Caco-2 (cell line): ENCODE data around the gene GRIN2A. TPM values are rescaled to one million over a fixed set of nuclear protein-coding genes. Genes with fewer than 3 reads are reported as not detected.
A peak's percentile ranks its signal among the peaks of the same experiment; 100 is the strongest.

Experiments used
- BruUV-seq: library from RNA; stranded (reverse); fragments of 400-500 nt; replicated peaks from 2 replicates; lab custom pipeline; 2021; lab: Mats Ljungman, UMichigan
- CTCF ChIA-PET: fragments of 300-600 bp; sonication (Branson Sonifier 250); formaldehyde crosslinking; loops from one replicate; lab custom pipeline; 2022; ENCODE audit warnings: antibody characterized with exemption; lab: Charles Lee
- POLR2A ChIA-PET: fragments of 300-600 bp; sonication (Branson Sonifier 250); formaldehyde crosslinking; loops from one replicate; lab custom pipeline; 2022; ENCODE audit warnings: antibody characterized with exemption; lab: Charles Lee
- DNase-seq, 2 experiments: peaks; one replicate each; pipeline versions ENCODE4 v3.0.0 to v3.0.0-alpha.2; 2020 to 2022
- H3K27me3 ChIP-seq: replicated peaks from 2 replicates; pipeline ENCODE4 v1.6.0; 2011; ENCODE audit warnings: low read length; ENCODE audit not compliant: control insufficient read depth, insufficient read depth
- H3K36me3 ChIP-seq: 2 replicates; pipeline ENCODE4 v1.5.1; 2011; ENCODE audit warnings: low read length; ENCODE audit not compliant: control insufficient read depth, insufficient read depth
- H3K4me1 ChIP-seq: fragments of 250-450 bp; sonication (Bioruptor Pico); 2 replicates; pipeline ENCODE4 v1.5.1; 2020; ENCODE audit warnings: mild to moderate bottlenecking
- H3K4me3 ChIP-seq: 2 replicates; pipeline ENCODE4 v1.5.1; 2011; ENCODE audit warnings: low read depth, mild to moderate bottlenecking, control low read depth, low read length
- H3K9me3 ChIP-seq: fragments of 250-450 bp; sonication (Bioruptor Pico); 2 replicates; pipeline ENCODE4 v1.5.1; 2020; ENCODE audit warnings: mild to moderate bottlenecking, moderate library complexity
- H3K27ac Mint-ChIP-seq: one replicate; pipeline ENCODE4 v1.8.0; 2022; ENCODE audit warnings: mixed read lengths; ENCODE audit not compliant: unreplicated experiment
- H3K27me3 Mint-ChIP-seq: one replicate; pipeline ENCODE4 v1.8.0; 2022; ENCODE audit warnings: mixed read lengths; ENCODE audit not compliant: insufficient read depth, unreplicated experiment
- H3K36me3 Mint-ChIP-seq: one replicate; pipeline ENCODE4 v1.8.0; 2022; ENCODE audit warnings: mild to moderate bottlenecking, mixed read lengths; ENCODE audit not compliant: insufficient read depth, unreplicated experiment
- H3K4me1 Mint-ChIP-seq: one replicate; pipeline ENCODE4 v1.8.0; 2022; ENCODE audit warnings: low read depth, mixed read lengths; ENCODE audit not compliant: unreplicated experiment
- H3K4me3 Mint-ChIP-seq: one replicate; pipeline ENCODE4 v1.8.0; 2022; ENCODE audit warnings: mild to moderate bottlenecking, moderate library complexity, mixed read lengths; ENCODE audit not compliant: unreplicated experiment
- H3K9me3 Mint-ChIP-seq: one replicate; pipeline ENCODE4 v1.8.0; 2022; ENCODE audit warnings: mixed read lengths; ENCODE audit not compliant: unreplicated experiment
- intact Hi-C: fragments of 100-400 bp; cut with micrococcal nuclease; formaldehyde crosslinking; loops from one replicate; pipeline ENCODE4 v1.10.0; 2022; ENCODE audit not compliant: unreplicated experiment
- total RNA-seq: library from RNA; stranded (reverse); gene quantifications from 2 replicates; pipeline ENCODE4 v1.2.3, GENCODE V29; 2022
- TF ChIP-seq, protein P1 (sequence below), 2 experiments: fragments of 200-600 bp in 1 of 2; IDR thresholded peaks; 1 replicate in 1 of 2; 2 replicates in 1 of 2; pipeline versions ENCODE4 v1.5.1 to v1.8.0; 2011 to 2022; ENCODE audit warnings: antibody characterized with exemption in 1 of 2, control low read depth in 1 of 2, inconsistent platforms in 1 of 2, low read depth in 1 of 2, low read length in 1 of 2, mild to moderate bottlenecking in 1 of 2, moderate library complexity in 1 of 2; ENCODE audit not compliant: insufficient read depth in 1 of 2, severe bottlenecking in 1 of 2, unreplicated experiment in 1 of 2

The GRIN2A gene
- total RNA-seq, 1 experiment from 2014 or later, result 0.54 TPM

DNA sequence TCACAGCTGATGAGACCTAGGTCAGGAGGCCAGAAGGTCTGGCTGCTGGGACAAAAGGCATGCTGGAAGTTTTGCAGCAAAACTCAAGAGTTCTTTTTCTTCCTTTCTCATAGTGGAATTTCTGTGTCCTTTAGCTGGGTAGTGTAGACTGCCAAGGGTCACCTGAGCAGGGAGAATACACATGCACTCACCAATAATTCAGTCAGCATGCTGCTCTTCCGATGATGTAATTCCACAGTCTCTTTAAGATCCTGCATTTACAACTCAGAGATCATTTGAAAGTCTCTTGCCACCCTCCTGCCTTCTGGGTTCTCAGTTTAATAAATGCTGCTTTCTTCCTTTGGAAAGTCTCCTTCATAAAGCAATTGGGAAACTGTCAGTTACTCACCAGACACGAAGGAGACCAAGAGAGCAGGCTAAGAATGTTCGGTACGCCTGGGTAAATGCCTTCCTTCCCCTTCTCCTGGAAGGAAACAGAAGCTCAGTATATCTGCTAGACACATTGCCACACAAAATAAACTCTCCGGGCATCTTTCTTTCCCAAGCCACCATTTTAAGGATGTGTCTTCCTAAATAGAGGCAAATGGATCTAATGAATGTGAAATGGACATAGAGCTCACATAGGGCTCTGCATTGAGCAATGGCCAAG lies 473.1 kb downstream of the GRIN2A start:
- Mint-ChIP-seq H3K4me1 (peaks cover 3% of the 10 kb centered on the region), H3K9me3 (peaks cover 11% of the 10 kb centered on the region), H3K27me3 (no peaks in the 10 kb centered on the region), H3K4me3 (no peak overlapping the region), H3K27ac (no peak overlapping the region), H3K36me3 (no peaks in the 10 kb centered on the region)
- 0 out of 2 replicates have a peak, but pooled peaks cover 4% of the 10 kb centered on the region for H3K9me3 ChIP-seq
- H3K4me3 ChIP-seq, result no peak overlapping the region
- no peaks in the 10 kb centered on the region for H3K36me3 ChIP-seq
- no TSS peak for BruUV-seq
- CTCF ChIA-PET, result no interaction called here
- H3K4me1 ChIP-seq, result peaks cover 8% of the 10 kb centered on the region
- DNase-seq, result no peak
- H3K27me3 ChIP-seq, result no peaks in the 10 kb centered on the region
- TF ChIP-seq, protein P1, sequence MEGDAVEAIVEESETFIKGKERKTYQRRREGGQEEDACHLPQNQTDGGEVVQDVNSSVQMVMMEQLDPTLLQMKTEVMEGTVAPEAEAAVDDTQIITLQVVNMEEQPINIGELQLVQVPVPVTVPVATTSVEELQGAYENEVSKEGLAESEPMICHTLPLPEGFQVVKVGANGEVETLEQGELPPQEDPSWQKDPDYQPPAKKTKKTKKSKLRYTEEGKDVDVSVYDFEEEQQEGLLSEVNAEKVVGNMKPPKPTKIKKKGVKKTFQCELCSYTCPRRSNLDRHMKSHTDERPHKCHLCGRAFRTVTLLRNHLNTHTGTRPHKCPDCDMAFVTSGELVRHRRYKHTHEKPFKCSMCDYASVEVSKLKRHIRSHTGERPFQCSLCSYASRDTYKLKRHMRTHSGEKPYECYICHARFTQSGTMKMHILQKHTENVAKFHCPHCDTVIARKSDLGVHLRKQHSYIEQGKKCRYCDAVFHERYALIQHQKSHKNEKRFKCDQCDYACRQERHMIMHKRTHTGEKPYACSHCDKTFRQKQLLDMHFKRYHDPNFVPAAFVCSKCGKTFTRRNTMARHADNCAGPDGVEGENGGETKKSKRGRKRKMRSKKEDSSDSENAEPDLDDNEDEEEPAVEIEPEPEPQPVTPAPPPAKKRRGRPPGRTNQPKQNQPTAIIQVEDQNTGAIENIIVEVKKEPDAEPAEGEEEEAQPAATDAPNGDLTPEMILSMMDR (IDR thresholded peaks at IDR 0.05; ENCODE audit: insufficient read depth in 1 of 2, low read depth in 1 of 2, low read length in 1 of 2, severe bottlenecking in 1 of 2, unreplicated experiment in 1 of 2), result no peak
- intact Hi-C loops, result no loop called here
- POLR2A ChIA-PET, result no interaction called here

DNA sequence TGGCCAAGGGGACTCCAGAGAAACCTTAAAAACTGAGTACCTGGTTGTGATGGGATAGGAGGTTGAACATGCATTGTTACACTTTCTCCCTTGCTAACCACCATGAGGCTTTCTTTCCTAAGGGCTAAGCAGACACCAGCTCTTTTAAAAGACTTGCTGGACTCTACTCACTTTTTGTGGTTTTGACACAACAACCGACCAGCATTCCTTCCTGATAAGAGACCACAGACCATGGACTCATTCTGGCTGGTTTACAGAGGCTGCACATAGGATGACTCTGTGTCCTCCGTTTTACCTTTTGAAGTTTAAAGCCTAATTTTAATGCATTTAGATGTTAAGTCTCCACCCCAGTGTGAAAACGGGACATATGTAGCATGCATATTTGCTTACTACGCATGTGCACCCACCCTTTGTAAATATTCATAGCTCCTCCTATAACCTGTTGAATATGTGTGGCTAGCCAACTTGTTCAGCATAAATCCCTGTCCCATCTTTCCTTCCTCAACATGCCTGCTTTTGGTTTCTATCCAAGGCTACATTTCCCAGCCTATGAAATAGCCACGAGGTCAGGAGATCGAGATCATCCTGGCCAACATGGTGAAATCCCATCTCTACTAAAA lies 475.9 kb downstream of the GRIN2A start:
- TF ChIP-seq, protein P1 (IDR thresholded peaks at IDR 0.05; ENCODE audit: insufficient read depth in 1 of 2, low read depth in 1 of 2, low read length in 1 of 2, severe bottlenecking in 1 of 2, unreplicated experiment in 1 of 2), result no peak
- ChIA-PET POLR2A (no interaction called here), CTCF (no interaction called here)
- intact Hi-C loops, result no loop called here
- no peak overlapping the region for H3K4me3 Mint-ChIP-seq
- 0 out of 2 replicates have a peak, but pooled peaks cover 4% of the 10 kb centered on the region for H3K9me3 ChIP-seq
- H3K36me3 ChIP-seq, result no peaks in the 10 kb centered on the region
- no peak overlapping the region for H3K27ac Mint-ChIP-seq
- H3K27me3 Mint-ChIP-seq, result no peaks in the 10 kb centered on the region
- no peak overlapping the region for H3K4me3 ChIP-seq
- no peak for DNase-seq
- H3K9me3 Mint-ChIP-seq, result peaks cover 11% of the 10 kb centered on the region
- peaks cover 7% of the 10 kb centered on the region for H3K4me1 Mint-ChIP-seq
- H3K36me3 Mint-ChIP-seq, result no peaks in the 10 kb centered on the region
- BruUV-seq, result no TSS peak
- H3K27me3 ChIP-seq, result no peaks in the 10 kb centered on the region
- peaks cover 21% of the 10 kb centered on the region for H3K4me1 ChIP-seq

DNA sequence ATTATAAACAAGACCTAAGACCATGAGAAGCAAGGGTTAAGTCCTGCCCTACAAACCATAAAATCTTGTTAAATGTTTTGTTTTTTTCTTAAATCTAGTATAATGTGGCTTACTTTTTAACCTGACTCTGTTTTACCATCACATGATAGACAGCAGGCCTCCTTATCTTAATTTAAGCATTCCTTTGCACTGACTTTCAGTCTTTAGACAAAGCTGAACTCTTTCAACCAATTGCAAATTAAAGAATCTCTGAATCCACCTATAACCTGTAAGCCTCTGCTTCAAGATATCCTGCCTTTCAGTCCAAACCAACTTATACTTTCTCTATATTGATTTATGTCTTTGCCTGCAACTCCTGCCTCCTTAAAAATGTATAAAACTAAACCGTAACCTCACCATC lies 478.5 kb downstream of the GRIN2A start:
- Mint-ChIP-seq H3K27ac (peak overlapping the region; percentile 32), H3K4me3 (no peak overlapping the region), H3K36me3 (no peaks in the 10 kb centered on the region), H3K9me3 (peaks cover 11% of the 10 kb centered on the region), H3K27me3 (no peaks in the 10 kb centered on the region), H3K4me1 (peaks cover 13% of the 10 kb centered on the region)
- no peaks in the 10 kb centered on the region for H3K36me3 ChIP-seq
- H3K9me3 ChIP-seq, result 0 out of 2 replicates have a peak, but pooled peaks cover 4% of the 10 kb centered on the region
- no peak for DNase-seq
- no TSS peak for BruUV-seq
- H3K4me1 ChIP-seq, result peaks cover 21% of the 10 kb centered on the region
- CTCF ChIA-PET, result no interaction called here
- TF ChIP-seq, protein P1 (IDR thresholded peaks at IDR 0.05; ENCODE audit: insufficient read depth in 1 of 2, low read depth in 1 of 2, low read length in 1 of 2, severe bottlenecking in 1 of 2, unreplicated experiment in 1 of 2), result no peak
- intact Hi-C loops, result loop anchor here (5.0 kb wide), 1 partner anchor 36 kb away; no protein-coding TSS in a partner anchor
- POLR2A ChIA-PET, result no interaction called here
- H3K4me3 ChIP-seq, result no peak overlapping the region
- no peaks in the 10 kb centered on the region for H3K27me3 ChIP-seq

Other genes starting within 250 kb of the GRIN2A start
- 16.4 and 18.1 TPM in 2 replicates for gene ATF7IP2, start 203.6 kb upstream of the GRIN2A start, total RNA-seq